Kidney glomerular epithelial cell (primary cell): ENCODE measurements around the gene TSPAN2.

ENCODE experiments used
- DNase-seq: peaks from one replicate; lab custom pipeline; 2025; lab: John Stamatoyannopoulos, UW

Gene TSPAN2

DNA sequence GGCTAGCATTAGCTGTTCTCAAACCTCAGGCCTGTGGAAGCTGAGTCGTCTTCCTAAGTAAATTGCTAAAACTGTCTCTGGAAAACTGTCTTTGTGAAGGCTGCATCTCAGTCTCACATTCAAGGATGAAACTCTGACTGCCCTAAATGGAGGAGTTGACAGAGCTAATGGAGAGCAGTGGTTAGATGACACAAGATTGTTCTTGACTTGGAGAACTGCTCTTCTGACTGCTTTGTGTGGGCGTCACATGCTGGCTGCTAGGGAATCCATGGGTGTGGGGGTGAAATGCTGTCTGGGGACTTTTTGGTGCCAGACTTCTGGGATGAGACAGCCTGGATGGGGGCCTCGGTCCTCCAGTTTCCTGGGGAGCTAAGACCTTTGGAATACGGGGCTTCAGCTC, 24.5 kb upstream of the TSPAN2 start:
- no peak for DNase-seq

DNA sequence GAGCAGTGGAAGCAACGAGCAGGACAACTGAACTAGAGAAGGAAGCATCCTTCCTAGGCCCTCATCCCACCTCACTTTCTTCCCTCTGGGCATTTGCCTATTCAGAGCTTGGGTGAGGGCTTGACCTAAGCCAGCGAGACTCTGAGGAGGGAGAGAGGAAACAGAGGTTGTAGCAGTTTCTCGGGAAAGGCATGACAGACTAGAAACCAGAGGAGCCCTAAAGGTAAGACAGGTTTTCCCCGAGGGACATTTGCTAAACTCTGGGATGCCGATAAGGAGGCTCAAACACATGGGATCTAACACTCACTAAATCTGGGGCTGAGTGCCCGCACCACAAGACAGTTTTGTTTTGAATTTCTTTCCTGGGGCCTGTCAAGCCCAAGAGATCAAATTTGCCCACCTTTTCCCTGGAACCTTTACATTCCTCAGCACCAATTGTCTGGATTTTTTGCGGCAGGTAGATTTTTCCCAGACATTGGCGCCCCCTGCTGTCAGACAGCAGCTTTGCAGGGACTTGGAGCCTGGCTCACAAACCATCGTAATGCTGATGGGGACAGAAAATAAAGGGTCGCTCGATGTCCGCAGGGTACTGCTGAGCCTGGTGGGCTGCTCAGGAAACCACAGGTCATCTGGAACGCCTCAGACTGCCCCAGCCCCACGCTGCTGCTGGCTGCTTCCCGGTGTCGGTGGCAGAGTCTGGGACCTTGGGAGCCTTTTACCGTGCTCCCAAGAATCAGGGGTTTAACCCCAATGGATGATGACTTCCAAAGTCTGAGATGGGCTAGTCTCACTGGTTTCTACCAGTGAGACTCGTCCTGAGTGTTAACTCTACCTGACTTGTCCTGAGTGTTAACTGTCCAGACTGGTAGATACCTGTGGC, 23.4 kb upstream of the TSPAN2 start:
- peak; percentile 15 for DNase-seq

DNA sequence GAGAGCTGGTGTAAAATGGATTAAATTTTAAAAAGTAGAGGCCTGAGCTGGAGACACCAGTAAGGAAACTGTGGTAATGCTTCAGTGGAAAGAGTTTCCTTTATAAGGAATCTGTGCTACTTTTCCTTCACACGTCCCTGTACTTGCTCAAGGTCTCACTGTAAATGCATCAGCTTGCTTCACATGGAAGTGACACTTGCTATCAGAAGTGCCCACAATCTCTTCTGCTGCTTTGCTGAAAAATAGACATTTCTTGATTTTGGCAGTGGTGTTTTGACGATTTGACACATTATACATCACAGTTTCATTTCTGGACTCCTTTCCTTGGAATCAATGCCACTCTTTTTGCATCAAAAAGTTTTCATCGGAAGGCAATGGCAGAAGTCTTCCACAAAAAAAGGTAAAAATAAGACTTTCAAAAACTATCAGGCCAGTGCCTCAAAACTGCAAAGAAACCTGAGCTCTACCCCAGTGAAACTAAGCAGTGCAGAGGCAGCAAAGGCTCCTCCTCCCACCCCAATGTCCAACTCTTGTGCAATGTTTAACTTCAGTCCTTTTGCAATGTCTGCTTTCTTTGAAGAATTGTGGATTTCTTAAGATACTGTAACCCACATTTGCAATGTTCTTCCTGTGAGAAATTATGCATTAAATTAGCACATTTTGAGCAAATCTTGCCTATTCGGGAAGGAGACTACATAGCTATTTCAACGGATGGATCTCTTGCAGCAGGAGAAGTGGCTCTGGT, 18.4 kb upstream of the TSPAN2 start:
- DNase-seq, result no peak

DNA sequence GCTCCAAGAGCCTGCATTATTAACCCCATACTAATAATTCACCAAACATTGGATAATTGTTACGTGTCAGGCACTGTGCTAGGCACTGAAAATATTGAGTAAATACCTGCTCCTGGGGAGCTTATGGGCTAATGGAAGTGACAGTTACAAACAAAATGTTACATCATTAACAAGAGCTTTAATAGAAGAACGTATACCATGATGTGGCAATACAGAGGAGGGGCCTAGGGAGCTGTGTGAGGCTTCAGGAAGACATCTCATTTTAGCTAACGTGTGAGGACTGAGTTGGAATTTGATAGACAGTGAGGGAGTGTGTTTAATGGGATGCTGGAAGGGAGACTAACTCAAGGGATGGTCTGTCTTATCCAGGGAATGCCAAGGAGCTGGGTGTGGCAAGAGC, 16.5 kb upstream of the TSPAN2 start:
- no peak for DNase-seq

DNA sequence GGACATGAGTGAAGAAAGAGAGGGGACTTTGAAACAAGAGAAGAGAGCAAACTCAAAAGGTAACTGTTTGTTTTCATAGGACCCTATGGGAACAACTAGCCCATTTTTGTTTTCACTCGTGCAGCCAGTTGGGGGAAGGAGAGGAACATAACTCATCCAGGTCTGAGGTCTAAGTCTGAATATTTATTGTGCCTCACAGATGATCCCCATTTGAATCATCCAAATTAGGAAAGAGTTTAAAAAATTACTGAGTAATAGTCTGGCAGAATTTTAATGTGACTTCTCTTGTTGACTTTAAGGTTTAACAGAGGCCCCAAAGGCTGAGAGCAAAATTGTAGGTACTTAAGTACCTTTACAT, 10.4 kb upstream of the TSPAN2 start:
- DNase-seq, result no peak

DNA sequence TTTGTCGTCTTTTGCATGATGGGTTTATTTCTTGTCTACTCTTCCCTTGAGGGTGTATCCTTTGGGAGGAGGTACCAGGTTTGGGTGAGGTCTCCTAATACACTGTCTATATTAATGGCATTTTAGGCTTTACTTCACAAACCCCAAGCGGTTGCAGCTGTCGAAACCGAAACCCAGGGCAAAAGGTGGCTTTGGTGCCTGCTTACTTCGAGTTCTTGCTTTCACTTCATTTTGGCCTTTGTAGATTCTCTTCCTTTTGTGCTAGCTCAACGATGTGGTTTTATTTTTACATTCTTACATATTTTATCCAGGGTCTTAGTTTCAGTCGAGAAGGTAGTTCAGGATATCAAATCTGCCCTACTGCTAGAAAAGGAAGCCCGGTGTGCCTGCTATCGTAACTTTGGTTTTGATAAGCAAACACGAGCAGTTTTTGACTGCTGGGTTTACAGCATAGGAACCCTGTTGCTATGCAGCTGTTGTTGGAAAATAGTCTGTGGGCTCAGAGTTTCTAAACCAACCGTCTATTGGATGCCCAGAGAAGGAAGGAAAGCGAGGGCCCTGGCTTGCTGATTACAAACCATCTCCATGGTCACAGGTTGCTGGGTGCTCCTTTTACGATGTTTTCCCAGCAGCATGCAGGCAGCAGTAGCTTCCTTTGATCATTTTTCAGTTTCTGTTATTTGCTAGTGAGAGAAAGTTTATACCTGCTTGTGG, 9.8 kb upstream of the TSPAN2 start:
- peak; percentile 77 for DNase-seq

DNA sequence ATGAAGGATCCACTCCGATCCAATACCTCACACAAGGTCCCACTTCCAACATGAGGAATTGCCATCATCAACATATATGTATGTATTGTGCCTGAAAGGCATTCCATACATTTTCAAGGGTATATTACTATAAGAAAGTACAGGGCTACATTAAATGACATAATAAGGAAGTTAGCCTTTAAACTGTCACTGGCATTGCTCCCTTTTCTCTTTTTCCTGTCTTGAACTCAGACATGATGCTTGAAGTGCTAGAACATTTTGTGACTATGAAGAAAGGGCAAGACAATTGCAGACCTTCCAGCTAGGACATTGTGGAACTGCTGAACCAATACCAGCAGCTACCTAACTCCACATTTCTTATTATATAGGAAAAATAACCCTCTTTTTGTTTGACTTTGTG, 2.9 kb upstream of the TSPAN2 start:
- no peak for DNase-seq

DNA sequence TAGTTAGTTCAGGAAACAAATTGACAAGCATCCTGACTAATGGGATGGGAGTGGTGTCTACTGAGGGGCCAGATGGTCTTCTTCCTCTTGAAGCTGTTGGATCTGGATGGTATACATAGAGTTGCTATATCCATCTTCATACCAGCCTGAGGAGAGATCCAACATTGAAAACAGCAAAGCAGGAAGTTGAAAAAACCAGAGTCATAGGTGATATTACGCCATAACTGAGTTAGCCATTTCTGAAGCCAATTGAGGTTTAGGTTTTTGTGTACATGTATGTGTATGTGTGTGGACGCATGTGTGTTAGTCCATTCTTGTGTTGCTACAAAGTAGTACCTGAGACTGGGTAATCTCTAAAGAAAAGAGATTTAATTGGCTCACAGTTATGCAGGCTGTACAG, 2.3 kb upstream of the TSPAN2 start:
- no peak for DNase-seq

DNA sequence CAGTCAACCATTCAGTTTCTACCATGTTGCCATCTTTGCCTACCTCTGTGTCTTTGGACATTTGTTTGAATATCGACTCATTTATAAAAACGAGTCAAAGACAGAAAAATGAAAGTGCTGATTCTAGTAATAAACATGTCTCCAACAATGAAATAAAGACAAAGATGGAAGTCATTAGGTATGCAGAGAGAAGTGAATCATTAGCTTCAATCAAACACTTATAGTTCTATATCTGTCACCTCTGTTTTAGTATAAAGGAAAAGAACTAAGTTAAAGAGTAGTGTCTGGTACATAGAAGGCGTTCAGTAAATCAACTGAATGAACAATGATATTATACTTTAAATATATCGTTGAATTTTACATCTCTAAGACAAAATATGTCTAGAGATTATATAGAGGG, 1.7 kb upstream of the TSPAN2 start:
- no peak for DNase-seq

DNA sequence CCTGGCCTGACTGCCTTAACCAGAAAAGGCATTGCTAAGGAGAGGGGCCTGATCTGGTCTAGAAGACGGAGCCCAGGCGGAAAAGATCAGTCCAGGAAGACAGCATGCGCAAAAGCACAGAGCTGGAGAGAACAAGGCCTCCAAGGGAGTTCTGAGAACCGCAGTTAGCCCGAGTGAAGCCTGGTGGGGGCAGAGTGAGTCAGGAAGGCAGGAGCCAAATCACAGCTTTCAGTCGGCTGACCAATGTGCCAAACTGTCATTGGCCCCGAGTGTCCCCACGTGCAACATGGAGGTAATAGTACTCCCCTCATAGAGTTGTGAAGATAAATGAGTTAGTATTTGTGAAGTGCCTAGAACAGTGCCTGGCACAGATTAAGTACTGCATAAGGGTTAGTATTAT, 1.2 kb upstream of the TSPAN2 start:
- DNase-seq, result no peak

DNA sequence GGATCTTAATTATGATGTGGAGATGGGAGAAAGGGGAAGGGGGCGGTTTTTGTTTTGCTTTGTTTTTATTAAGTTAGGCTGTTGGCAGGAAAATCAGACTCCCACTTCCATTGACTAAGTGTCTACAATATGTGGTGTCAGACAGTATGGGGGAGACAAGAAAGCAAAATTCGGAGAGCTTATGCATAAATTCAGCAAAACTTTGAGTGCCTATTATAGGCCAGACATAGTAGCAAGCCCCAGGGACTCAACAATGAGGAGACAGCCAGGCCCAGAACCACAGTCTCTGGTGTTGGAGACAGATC, 835 bp upstream of the TSPAN2 start:
- DNase-seq, result no peak

DNA sequence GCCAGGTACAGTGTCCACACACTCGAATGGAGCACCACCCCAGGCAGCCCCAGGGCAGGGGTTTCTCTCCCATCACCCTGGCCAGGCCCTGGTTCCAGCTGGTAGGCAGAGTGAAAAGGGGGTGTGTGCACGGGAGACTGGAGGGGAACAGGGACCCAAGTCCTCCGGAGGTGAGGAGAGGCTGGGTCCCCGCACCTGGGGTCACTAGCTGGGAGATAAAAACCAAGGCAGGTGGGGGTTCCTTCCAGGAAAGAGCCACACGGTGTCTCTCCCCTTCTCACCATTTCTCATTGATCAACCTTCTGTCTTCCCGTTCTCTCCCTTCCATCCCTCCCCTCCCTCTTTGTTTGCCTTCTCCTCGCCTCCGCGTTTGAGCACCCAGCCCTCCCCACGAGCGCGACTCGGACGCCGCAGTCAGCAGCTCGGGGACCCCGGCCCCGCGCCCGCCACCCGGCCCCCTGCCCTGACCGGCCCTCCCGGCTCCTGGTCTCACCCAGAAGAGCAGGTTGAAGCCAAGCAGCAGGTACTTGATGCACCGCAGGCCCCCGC, 358 bp downstream of the TSPAN2 start:
- no peak for DNase-seq

DNA sequence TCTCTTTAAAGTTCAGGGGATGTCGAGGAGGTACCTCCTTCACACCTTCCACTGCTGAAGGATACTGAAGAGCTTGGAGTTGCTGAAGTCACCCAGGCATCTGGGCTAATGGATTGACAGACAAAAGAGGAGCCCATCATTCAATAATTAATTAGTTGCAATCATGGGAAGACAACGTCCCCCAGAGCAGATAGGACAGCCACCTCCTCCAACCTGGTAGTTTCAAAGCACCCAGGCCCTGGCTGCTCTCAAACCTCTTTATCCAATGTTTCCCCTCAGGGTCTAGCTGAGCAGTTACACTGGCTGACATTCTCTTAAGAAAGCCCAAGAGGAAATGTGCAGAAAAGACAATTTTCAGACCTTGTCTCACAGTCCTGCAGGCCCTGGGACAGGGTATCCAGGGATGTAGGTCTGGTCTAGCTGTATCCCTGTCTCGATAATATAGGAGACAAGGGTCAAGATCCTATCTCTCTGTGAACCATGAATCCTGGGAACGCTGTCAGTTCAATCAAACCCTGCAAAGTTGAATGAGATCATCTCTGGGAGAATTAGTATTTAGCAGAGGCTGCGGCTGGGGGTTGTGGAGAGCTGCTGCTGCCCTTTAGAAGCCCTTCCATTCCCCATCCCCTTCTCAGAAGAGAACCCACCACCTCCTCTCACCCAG, 1.1 kb downstream of the TSPAN2 start:
- DNase-seq, result no peak

DNA sequence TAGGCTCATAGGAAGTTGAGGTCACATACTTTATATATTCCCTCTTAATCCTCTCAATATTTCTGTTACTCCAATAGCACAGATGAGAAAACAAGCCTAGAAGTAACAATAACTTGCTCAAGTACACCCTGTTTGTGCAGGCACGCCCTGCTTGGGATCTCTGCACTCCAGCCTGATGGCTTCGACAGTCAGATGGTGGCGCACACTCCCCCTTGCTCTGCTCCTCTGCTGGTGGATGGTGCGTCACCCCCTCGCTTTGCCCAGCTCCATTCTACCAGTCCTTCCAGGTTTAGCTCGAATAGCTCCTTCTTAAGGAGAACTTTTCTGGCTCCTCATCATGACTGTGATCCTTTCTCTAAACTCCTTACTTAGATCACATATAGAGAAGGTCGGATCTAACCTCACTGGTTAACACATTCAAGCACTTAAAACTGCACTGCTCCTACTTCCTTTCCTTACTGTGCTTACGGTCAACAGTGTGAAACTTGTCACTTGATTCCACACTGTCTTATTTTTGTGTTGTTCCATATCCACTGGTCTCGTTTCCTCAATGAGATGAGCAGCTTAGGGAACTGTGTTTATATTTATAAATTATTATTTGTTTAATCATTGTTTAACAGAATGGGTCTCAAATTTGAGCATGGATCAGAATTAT, 3.0 kb downstream of the TSPAN2 start:
- no peak for DNase-seq

DNA sequence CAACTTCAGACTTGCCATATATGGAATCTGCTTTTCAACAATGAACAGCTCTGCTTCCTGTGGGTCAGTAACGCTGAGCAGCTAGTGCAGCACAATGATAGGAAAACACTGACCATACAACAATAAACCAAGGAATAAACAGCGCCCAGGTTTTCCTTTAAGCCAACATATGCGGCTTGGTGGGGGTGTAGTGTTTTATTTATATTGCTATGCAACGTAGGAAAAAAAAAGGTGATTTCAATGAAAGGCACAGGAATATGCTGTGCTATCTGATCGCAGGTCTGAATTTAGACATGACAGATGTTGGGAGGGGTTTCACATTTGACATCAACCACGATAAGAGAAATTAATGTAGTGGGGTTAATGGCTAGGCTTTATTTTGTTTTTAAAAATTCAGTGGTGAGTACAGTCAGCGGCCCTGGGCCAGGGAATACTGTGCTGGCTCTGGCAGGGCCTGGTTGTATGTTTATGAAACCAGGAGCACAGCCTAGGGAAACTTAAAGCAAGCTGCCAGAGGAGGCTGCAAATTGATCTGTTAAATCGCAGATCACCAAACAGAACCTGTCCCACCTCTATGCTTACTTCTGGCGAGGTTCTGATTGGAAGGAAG, 4.3 kb downstream of the TSPAN2 start:
- DNase-seq, result peak; percentile 62

DNA sequence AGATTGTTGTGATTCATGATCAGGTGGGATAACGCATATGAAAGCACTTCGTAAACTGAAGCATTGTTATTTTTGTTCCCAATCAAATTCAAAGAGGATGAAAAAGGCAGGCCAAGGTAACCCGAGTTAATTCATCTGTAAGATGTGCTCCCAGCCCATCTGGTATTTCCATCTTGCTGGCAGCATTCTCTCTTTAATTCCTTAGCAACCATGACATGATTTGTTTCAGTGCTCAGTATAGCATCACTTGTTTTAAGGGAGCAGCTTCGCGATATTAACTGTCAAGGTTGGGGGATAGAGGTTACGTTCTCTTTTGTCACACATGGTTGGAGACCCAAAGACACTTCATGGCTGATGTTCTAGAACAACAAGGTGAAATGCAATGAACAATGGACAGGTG, 6.4 kb downstream of the TSPAN2 start:
- DNase-seq, result no peak

DNA sequence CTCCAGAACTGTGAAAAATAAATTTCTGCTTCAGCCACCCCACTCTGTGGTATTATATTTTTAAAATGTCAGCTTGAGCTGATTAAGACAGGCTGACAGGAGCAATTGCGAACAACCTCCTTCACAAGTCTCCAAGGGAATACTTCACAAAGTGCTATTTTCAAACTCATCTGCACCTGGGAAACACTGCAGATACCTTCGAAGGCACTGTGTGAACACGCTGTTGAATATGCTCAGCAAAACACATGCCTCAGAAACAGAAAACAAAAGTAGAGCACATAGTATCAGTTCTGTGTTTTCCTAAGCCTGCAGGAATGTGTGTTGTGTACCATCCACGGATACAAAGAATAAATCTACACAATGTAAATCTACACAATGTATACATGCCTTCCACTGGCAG, 10.6 kb downstream of the TSPAN2 start:
- DNase-seq, result no peak

DNA sequence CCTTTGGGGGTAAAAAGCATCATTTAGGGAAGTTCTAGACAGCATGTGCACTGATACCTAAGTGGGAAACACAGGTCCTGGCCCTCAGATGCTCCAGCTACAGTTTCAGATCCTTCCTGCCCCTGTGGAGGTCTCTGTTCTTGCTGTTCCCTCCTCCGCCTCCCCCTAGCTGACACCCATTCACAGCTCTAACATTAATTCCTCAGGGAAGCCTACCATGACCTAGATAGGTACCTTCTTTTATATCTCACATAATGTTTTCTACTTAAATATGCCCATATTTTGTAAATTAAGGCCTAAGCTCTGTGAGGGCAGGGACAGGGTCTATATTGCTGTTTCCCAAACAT, 11.3 kb downstream of the TSPAN2 start:
- no peak for DNase-seq

DNA sequence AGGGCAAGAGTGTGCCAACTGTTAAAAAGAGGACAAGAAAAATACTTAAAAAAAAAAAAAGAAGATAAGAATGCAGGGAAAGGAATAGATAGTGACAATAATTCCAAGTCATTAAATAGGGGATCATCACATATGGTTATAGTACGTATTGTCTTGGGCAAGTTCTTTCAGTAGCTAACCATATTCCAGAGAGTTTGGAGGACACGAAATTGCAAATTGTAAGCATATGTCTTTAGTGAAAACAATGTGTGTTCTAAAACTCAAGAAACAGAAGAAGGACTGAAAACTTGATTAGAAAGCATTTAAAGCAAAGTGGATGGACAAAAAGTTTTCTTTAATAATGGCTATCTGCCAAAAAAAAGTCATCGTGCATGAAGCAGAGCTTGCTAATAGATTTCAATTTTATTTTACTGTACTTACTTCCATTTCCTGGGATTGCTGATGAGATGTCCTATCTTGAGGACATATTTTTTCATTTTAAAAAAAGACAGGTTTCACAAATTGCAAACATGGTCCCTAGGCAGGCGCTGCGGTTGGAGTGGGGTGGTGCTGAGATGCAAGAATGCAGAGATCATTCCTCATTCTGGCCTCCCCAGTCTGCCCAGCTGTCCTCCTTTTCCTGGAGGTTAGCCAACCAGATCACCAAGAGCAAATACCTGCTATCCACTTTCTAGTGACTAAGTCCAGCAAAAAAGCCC, 11.9 kb downstream of the TSPAN2 start:
- DNase-seq, result peak; percentile 86

DNA sequence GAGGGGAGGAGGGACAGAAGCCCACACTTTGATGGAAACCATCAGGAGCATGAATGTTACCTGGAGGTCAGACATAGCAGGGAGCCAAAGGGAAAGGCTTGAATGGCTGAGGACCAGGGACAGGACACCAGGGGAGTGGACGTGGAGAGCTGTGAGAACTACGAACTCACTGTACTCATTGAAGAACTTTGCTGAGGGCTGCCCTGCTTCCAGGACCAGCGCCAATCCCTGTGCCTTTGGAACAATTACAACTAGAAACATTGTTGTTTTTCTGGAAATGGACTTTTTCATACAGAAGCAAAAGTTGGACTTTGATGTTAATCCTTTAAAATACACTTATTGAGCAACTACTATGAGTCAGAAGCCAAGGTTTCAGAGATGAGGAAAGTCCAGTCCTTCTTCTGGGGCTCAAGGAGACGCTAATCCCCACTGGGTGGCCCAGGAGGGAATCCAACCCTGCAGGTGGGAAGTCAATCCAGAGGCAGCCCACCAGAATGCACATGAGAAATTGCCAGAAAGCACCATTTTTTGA, 12.9 kb downstream of the TSPAN2 start:
- DNase-seq, result no peak
